ENCODE measurements around the gene PIP5K1C.

Gene PIP5K1C

GRCh38 chr19:3693025-3693925 lies 7.0 kb downstream of the PIP5K1C start:
- DNase-seq, result no peak

GRCh38 chr19:3692141-3693024 lies 7.9 kb downstream of the PIP5K1C start:
- DNase-seq, result peak; percentile 14

GRCh38 chr19:3691726-3692125 lies 8.5 kb downstream of the PIP5K1C start:
- DNase-seq, result no peak

GRCh38 chr19:3691372-3691716 lies 8.9 kb downstream of the PIP5K1C start:
- DNase-seq, result no peak

- DNase-seq, result no peak
Observed at GRCh38 chr19:3690551-3691371, 9.5 kb downstream of the PIP5K1C start.

- peak; percentile 80 for DNase-seq
Observed at GRCh38 chr19:3687774-3688706, 12.2 kb downstream of the PIP5K1C start.

GRCh38 chr19:3687393-3687773 lies 12.9 kb downstream of the PIP5K1C start:
- no peak for DNase-seq

- DNase-seq, result no peak
Observed at GRCh38 chr19:3684817-3685410, 15.4 kb downstream of the PIP5K1C start.

GRCh38 chr19:3684054-3684816 lies 16.0 kb downstream of the PIP5K1C start:
- DNase-seq, result peak; percentile 74

- peak; percentile 81 for DNase-seq
Observed at GRCh38 chr19:3683405-3684053, 16.7 kb downstream of the PIP5K1C start.

GRCh38 chr19:3682741-3683404 lies 17.4 kb downstream of the PIP5K1C start:
- peak; percentile 37 for DNase-seq

- no peak for DNase-seq
Observed at GRCh38 chr19:3682286-3682685, 18.0 kb downstream of the PIP5K1C start.

- DNase-seq, result no peak
Observed at GRCh38 chr19:3680939-3681338, 19.3 kb downstream of the PIP5K1C start.

- no peak for DNase-seq
Observed at GRCh38 chr19:3679581-3679980, 20.7 kb downstream of the PIP5K1C start.

- no peak for DNase-seq
Observed at GRCh38 chr19:3679138-3679537, 21.1 kb downstream of the PIP5K1C start.

- no peak for DNase-seq
Observed at GRCh38 chr19:3678188-3678587, 22.1 kb downstream of the PIP5K1C start.

GRCh38 chr19:3674784-3675543 lies 25.3 kb downstream of the PIP5K1C start:
- no peak for DNase-seq
